GM23248 (cell line): ENCODE results near the gene NOS1AP. TPM values are rescaled to one million over a fixed set of nuclear protein-coding genes. Genes with fewer than 3 reads are reported as not detected.

ENCODE experiments used
- DNase-seq: peaks from one replicate; pipeline ENCODE4 v3.0.0-alpha.2; 2015
- H2AFZ ChIP-seq: fragments of 200-600 bp; sonication (generic); 2 replicates; pipeline ENCODE4 v1.6.1; 2016; ENCODE audit warnings: antibody characterized with exemption
- H3F3A ChIP-seq: fragments of 200-600 bp; sonication (generic); 2 replicates; pipeline ENCODE4 v1.6.1; 2016; ENCODE audit warnings: mild to moderate bottlenecking, antibody characterized with exemption, mixed run types; ENCODE audit not compliant: insufficient read depth
- H3K27ac ChIP-seq: fragments of 200-600 bp; sonication (generic); 2 replicates; pipeline ENCODE4 v1.5.1; 2016; ENCODE audit warnings: mild to moderate bottlenecking
- H3K27me3 ChIP-seq: fragments of 200-600 bp; sonication (generic); replicated peaks from 2 replicates; pipeline ENCODE4 v1.6.1; 2016; ENCODE audit warnings: mild to moderate bottlenecking; ENCODE audit not compliant: insufficient read depth
- H3K36me3 ChIP-seq: fragments of 200-600 bp; sonication (generic); 2 replicates; pipeline ENCODE4 v1.6.1; 2016; ENCODE audit warnings: low read depth, mild to moderate bottlenecking
- H3K4me1 ChIP-seq: fragments of 200-600 bp; sonication (generic); 2 replicates; pipeline ENCODE4 v1.6.1; 2016; ENCODE audit warnings: mild to moderate bottlenecking; ENCODE audit not compliant: insufficient read depth
- H3K4me2 ChIP-seq: fragments of 200-600 bp; sonication (generic); one replicate; pipeline ENCODE4 v1.6.1; 2016; ENCODE audit warnings: mild to moderate bottlenecking; ENCODE audit not compliant: unreplicated experiment
- H3K4me3 ChIP-seq: fragments of 200-600 bp; sonication (generic); 2 replicates; pipeline ENCODE4 v1.5.1; 2016; ENCODE audit warnings: mild to moderate bottlenecking
- H3K79me2 ChIP-seq: fragments of 200-600 bp; sonication (generic); 2 replicates; pipeline ENCODE4 v1.6.1; 2016; ENCODE audit warnings: mild to moderate bottlenecking; ENCODE audit not compliant: insufficient read depth
- H3K9ac ChIP-seq: fragments of 200-600 bp; sonication (generic); 2 replicates; pipeline ENCODE4 v1.6.1; 2016; ENCODE audit warnings: mild to moderate bottlenecking
- H3K9me2 ChIP-seq: fragments of 200-600 bp; sonication (generic); 2 replicates; pipeline ENCODE4 v1.6.1; 2016; ENCODE audit warnings: mixed run types, mild to moderate bottlenecking, moderate library complexity; ENCODE audit not compliant: insufficient read depth
- H3K9me3 ChIP-seq: fragments of 200-600 bp; sonication (generic); one replicate; pipeline ENCODE4 v1.6.1; 2017; ENCODE audit warnings: low read depth
- H4K20me1 ChIP-seq: fragments of 200-600 bp; sonication (generic); 2 replicates; pipeline ENCODE4 v1.6.0; 2016; ENCODE audit not compliant: insufficient read depth
- EZH2 ChIP-seq: fragments of 200-600 bp; sonication (generic); IDR thresholded peaks from 2 replicates; pipeline ENCODE4 v1.6.1; 2018; ENCODE audit warnings: antibody characterized with exemption, mild to moderate bottlenecking; ENCODE audit not compliant: insufficient read depth, poor library complexity, severe bottlenecking
- EZH2phosphoT487 ChIP-seq: fragments of 200-600 bp; sonication (generic); IDR thresholded peaks from 2 replicates; pipeline ENCODE4 v1.6.1; 2018; ENCODE audit warnings: antibody characterized with exemption, moderate library complexity, mild to moderate bottlenecking, low read depth; ENCODE audit not compliant: insufficient read depth
- WGBS, 2 experiments: methylation state at CpG; one replicate each; pipeline ENCODE4 v1.1.6; 2015 to 2017; ENCODE audit warnings: low lambda C conversion rate in 2 of 2, low coverage in 1 of 2; ENCODE audit errors: missing lambda C conversion rate in 2 of 2; 5-methylcytosine and 5-hydroxymethylcytosine counted together
- in situ Hi-C: fragments of 300-500 bp; cut with MboI; formaldehyde crosslinking; loops from 2 replicates; pipeline ENCODE4 v1.15.0; 2020
- polyA plus RNA-seq: library from polyadenylated mRNA; unstranded; fragments of >200 nt; fragmentation: Nextera tagmentation; extraction: Ambion mirVana; gene quantifications from 2 replicates; pipeline ENCODE4 v1.2.1, GENCODE V29; 2016
- total RNA-seq: library from RNA; depleted of rRNA; stranded (reverse); fragments of >200 nt; shearing (Covaris generic); gene quantifications from 2 replicates; pipeline ENCODE4 v1.2.3, GENCODE V29; 2014

Gene NOS1AP
- total and polyA plus RNA-seq, 2 experiments from 2014 or later: 0.18 TPM; not detected in 1

DNA sequence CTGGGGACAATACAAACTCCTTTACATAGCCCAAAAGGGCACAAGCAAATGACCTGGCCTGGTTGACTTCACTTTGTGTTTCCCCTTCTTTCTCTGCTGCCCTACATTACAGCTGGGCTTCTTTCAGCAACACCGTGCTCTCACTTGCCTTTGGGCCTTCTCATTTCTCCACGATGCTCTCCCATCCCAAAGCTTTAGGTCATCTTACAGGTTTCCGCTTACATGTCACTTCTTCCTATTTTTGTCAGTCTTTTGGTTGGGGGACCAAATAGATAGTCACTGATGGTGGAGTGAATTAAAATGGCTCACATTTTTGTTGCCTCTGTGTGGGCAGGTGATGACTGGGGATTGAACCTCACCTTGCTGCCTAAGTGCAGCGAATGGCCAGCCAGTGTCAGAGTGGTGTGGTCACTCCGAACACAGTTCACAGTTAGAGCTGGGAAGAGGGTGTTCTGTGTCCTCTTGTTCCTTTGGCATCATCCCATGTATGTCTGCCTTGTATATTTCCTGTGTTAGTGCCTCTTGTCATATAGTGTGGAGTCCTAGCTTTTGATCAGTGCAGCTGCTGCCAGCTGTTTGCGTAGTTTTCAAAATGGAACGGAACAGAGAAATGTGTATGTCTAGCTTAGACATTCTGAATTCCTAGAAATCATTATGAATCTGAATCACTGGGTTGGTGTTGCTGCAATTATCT, 134.8 kb downstream of the NOS1AP start:
- H3F3A ChIP-seq: no peaks in the 10 kb centered on the region
- no peaks in the 10 kb centered on the region for H4K20me1 ChIP-seq
- H3K9me2 ChIP-seq: no peaks in the 10 kb centered on the region
- H3K27ac ChIP-seq: no peak overlapping the region
- no peak overlapping the region for H3K4me2 ChIP-seq
- H3K27me3 ChIP-seq: peaks cover 4% of the 10 kb centered on the region; the same call in 1 of the 2 replicates
- DNase-seq: no peak
- H3K9ac ChIP-seq: no peak overlapping the region
- no peak overlapping the region for H3K4me3 ChIP-seq
- WGBS, 2 experiments: 56 to 61% methylated on average over 7 of the region's 7 CpGs
- TF ChIP-seq EZH2 (no peak), EZH2phosphoT487 (no peak)
- H3K79me2 ChIP-seq: no peaks in the 10 kb centered on the region
- peaks cover 4% of the 10 kb centered on the region; the same call in 1 of the 2 replicates for H3K4me1 ChIP-seq
- in situ Hi-C loops: no loop called here
- H3K36me3 ChIP-seq: no peaks in the 10 kb centered on the region
- no peak overlapping the region for H2AFZ ChIP-seq
- H3K9me3 ChIP-seq: no peaks in the 10 kb centered on the region

GRCh38 chr1:162204823-162205155, 135.3 kb downstream of the NOS1AP start:
- in situ Hi-C loops: no loop called here
- Histone ChIP-seq H3K9me3 (no peaks in the 10 kb centered on the region), H3K79me2 (no peaks in the 10 kb centered on the region), H3K4me2 (no peak overlapping the region), H3K36me3 (no peaks in the 10 kb centered on the region), H3K9ac (no peak overlapping the region), H3K9me2 (no peaks in the 10 kb centered on the region), H3K27me3 (peaks cover 4% of the 10 kb centered on the region; the same call in 1 of the 2 replicates), H3K27ac (no peak overlapping the region), H4K20me1 (no peaks in the 10 kb centered on the region), H3F3A (no peaks in the 10 kb centered on the region), H3K4me3 (no peak overlapping the region), H3K4me1 (peaks cover 4% of the 10 kb centered on the region; the same call in 1 of the 2 replicates), H2AFZ (no peak overlapping the region)
- WGBS, 2 experiments: 36 to 53% methylated on average over 1 of the region's 1 CpG
- TF ChIP-seq EZH2phosphoT487 (no peak), EZH2 (no peak)
- DNase-seq: no peak

DNA sequence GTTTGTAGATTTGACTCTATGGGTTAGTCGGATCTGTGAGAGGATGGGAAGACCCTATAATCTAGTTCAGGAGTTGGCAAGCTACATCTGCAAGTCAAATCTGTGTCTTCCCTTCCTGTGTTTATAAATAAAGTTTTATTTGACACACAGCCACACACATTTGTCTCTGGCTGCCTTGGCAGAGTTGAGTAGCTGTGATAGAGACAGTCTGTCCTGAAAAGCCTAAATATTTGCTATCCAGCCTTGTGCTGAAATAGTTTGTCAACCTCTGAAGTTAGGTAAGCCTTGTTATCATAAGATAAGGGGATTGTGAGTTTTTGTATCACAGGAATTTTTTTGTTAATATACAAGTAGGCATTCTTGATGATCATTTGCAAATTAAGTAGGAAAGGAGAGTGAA, 136.8 kb downstream of the NOS1AP start:
- in situ Hi-C loops: no loop called here
- Histone ChIP-seq H3K36me3 (no peaks in the 10 kb centered on the region), H4K20me1 (no peaks in the 10 kb centered on the region), H3K27ac (no peak overlapping the region), H2AFZ (no peak overlapping the region), H3K4me2 (no peak overlapping the region), H3K9ac (no peak overlapping the region), H3F3A (no peaks in the 10 kb centered on the region), H3K4me1 (no peaks in the 10 kb centered on the region), H3K27me3 (peaks cover 4% of the 10 kb centered on the region; the same call in 1 of the 2 replicates), H3K4me3 (no peak overlapping the region), H3K9me3 (no peaks in the 10 kb centered on the region), H3K79me2 (no peaks in the 10 kb centered on the region), H3K9me2 (no peaks in the 10 kb centered on the region)
- no peak for DNase-seq
- 50 to 82% methylated on average over 1 of the region's 1 CpG for WGBS, 2 experiments
- no peak for TF ChIP-seq EZH2

DNA sequence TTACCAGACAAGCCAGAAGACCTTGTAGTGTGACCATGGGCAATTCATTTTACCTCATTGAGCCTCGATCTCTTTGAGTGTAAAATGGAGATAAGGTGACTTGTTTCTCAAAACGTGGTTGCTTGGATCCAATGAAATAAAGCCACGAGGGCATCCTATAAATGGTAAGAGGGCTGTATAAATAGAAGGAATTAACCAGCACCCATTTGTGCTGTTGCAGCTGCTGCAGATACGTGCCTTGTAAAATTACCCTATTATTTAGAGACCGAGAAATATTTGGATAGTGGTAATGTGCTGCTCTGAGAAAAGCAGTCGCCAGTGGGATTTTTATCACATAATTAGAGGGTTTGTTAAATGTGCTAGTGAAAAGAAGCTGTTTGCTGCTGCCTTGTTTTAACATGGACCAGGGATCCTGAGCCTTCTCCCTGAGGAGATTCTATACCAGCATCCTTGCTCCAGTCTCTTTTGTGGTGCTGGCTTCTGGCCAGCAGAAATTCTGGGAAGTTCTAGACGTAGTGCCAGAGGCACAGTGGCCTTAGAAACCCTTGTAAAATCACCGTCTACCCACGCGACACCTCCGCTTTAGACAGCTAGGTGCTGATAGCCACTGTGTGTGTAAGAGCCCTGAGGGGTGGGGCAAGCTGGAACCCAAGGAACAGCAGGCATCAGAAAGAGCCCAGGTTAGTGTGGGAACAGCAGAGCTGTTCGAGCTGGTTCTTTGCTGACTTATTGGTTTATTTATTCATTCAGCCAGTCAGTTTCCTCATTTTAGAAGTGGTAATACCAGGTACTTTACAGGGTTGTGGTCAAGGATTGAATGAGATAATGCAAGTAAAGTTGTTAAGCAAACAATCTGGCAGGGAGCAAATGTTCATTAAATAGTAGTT, 137.5 kb downstream of the NOS1AP start:
- Histone ChIP-seq H3F3A (no peaks in the 10 kb centered on the region), H2AFZ (no peak overlapping the region), H3K79me2 (no peaks in the 10 kb centered on the region), H3K9ac (no peak overlapping the region), H3K9me2 (no peaks in the 10 kb centered on the region), H3K36me3 (no peaks in the 10 kb centered on the region), H3K4me3 (no peak overlapping the region), H4K20me1 (no peaks in the 10 kb centered on the region), H3K9me3 (no peaks in the 10 kb centered on the region), H3K4me2 (no peak overlapping the region), H3K4me1 (no peaks in the 10 kb centered on the region), H3K27ac (no peak overlapping the region), H3K27me3 (peaks cover under 1% of the 10 kb centered on the region; the same call in 1 of the 2 replicates)
- in situ Hi-C loops: no loop called here
- no peak for DNase-seq
- TF ChIP-seq EZH2 (no peak), EZH2phosphoT487 (no peak)
- 59% methylated on average over 12 of the region's 12 CpGs for WGBS, 2 experiments
